Tibial nerve (tissue), 4 donors: ENCODE results near the gene C1QC. TPM values are rescaled to one million over a fixed set of nuclear protein-coding genes. Genes with fewer than 3 reads are reported as not detected.

Experiments used
- DNase-seq, 2 donors: peaks; one replicate each; pipeline ENCODE4 v3.0.0-alpha.2; 2019; ENCODE audit warnings: low spot score in 2 of 2
- H3K27ac ChIP-seq, 4 donors: fragments of 200-600 bp; sonication (generic) in 3 of 4; one replicate each; pipeline ENCODE4 v1.5.1; 2017 to 2019; ENCODE audit warnings: mild to moderate bottlenecking in 1 of 4
- H3K27me3 ChIP-seq, 2 donors: fragments of 200-600 bp; sonication (generic) in 1 of 2; one replicate each; pipeline versions ENCODE4 v1.5.1 to v1.6.0; 2017 to 2019
- H3K36me3 ChIP-seq, 3 donors: fragments of 200-600 bp; sonication (generic); one replicate each; pipeline ENCODE4 v1.5.1; 2018 to 2019
- H3K4me1 ChIP-seq, 4 donors: fragments of 200-600 bp; sonication (generic) in 3 of 4; one replicate each; pipeline ENCODE4 v1.5.1; 2017 to 2019
- H3K4me3 ChIP-seq, 4 donors: fragments of 200-600 bp; sonication (generic) in 3 of 4; one replicate each; pipeline ENCODE4 v1.5.1; 2017 to 2019; ENCODE audit warnings: mild to moderate bottlenecking in 1 of 4, moderate library complexity in 1 of 4
- H3K9me3 ChIP-seq, 4 donors: fragments of 200-600 bp; sonication (generic) in 3 of 4; one replicate each; pipeline ENCODE4 v1.5.1; 2017 to 2019
- EP300 ChIP-seq, 2 donors: sonication (generic); formaldehyde crosslinking; IDR thresholded peaks; one replicate each; pipeline ENCODE4 v1.6.1; 2017; ENCODE audit warnings: antibody characterized with exemption in 2 of 2, mild to moderate bottlenecking in 1 of 2
- POLR2A ChIP-seq, 2 donors: fragments of 450-650 bp; IDR thresholded peaks; one replicate each; pipeline ENCODE4 v1.6.1; 2017; ENCODE audit warnings: antibody characterized with exemption in 2 of 2, mild to moderate bottlenecking in 2 of 2, moderate library complexity in 2 of 2
- WGBS, 2 donors: methylation state at CpG; one replicate each; pipeline ENCODE4 v1.1.5; 2018; 5-methylcytosine and 5-hydroxymethylcytosine counted together
- total RNA-seq, 4 donors: library from RNA; depleted of rRNA; stranded (reverse); fragments of >200 nt; gene quantifications; one replicate each; pipeline ENCODE4 v1.1.0, GENCODE V29; 2016
- TF ChIP-seq, protein P1 (sequence below), 5 experiments: fragments of 200-600 bp in 3 of 5; fragments of 450-650 bp in 2 of 5; sonication (generic) in 3 of 5; IDR thresholded peaks; one replicate each; pipeline ENCODE4 v1.5.1; 2016 to 2019; ENCODE audit warnings: antibody characterized with exemption in 5 of 5, mild to moderate bottlenecking in 3 of 5, moderate library complexity in 2 of 5

The C1QC gene
- total RNA-seq, 4 donors from 2014 or later: 130 to 315 (median 188) TPM

DNA sequence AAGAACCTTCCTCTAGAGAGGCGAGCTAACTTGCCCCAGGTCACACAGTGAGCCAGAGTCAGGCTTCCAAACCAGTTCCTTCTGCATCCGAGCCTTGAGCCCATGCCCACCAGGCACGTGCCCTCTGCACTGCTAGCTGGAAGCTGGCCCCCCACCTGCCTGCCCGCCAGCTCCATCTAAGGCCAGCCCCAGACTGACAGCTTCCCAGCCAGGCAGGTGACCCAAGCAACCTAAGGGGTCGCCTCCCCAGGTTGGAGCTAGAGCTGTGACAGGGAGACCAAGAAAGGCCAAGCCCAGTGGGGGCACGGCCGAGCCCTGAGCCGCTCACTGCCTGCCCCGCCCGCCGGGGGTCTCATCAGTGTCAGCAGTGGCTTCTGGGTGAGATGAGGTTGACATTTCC, 26.9 kb upstream of the C1QC start:
- TF ChIP-seq POLR2A (IDR thresholded peaks at IDR 0.05) (no peak), EP300 (IDR thresholded peaks at IDR 0.05) (no peak)
- TF ChIP-seq, protein P1, sequence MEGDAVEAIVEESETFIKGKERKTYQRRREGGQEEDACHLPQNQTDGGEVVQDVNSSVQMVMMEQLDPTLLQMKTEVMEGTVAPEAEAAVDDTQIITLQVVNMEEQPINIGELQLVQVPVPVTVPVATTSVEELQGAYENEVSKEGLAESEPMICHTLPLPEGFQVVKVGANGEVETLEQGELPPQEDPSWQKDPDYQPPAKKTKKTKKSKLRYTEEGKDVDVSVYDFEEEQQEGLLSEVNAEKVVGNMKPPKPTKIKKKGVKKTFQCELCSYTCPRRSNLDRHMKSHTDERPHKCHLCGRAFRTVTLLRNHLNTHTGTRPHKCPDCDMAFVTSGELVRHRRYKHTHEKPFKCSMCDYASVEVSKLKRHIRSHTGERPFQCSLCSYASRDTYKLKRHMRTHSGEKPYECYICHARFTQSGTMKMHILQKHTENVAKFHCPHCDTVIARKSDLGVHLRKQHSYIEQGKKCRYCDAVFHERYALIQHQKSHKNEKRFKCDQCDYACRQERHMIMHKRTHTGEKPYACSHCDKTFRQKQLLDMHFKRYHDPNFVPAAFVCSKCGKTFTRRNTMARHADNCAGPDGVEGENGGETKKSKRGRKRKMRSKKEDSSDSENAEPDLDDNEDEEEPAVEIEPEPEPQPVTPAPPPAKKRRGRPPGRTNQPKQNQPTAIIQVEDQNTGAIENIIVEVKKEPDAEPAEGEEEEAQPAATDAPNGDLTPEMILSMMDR (IDR thresholded peaks at IDR 0.05): no peak
- 54 to 59% methylated on average over 10 of the region's 11 CpGs for WGBS, 2 donors
- H3K9me3 ChIP-seq: no peaks in the 10 kb centered on the region
- H3K36me3 ChIP-seq: no peaks in the 10 kb centered on the region
- no peak overlapping the region for H3K4me3 ChIP-seq
- DNase-seq: no peak
- H3K4me1 ChIP-seq: no peaks in the 10 kb centered on the region
- H3K27me3 ChIP-seq: peaks cover 0 to 93% of the 10 kb centered on the region in 2 donors
- no peak overlapping the region for H3K27ac ChIP-seq

DNA sequence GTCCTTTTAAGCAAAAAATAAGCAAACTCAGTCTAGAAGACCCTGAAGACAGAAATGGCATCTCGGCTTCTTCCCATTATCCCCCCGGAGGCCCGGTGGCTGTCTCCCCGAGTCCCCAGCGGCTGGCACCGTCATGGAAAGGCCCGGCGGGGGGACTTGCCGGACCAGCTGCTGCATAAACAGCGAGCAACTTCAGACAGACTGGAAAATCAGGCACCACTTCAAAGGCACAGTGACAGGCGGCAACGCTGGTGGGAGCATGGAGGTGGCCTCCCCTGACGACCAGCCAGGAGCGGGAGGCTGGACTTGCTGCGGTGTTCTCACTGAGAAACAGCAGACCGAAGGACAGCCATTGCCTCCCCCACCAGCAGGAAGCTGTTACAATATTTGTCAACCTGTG, 25.4 kb upstream of the C1QC start:
- 33 to 45% methylated on average over 15 to 16 of the region's 16 CpGs for WGBS, 2 donors
- H3K27me3 ChIP-seq: peaks cover 0 to 95% of the 10 kb centered on the region in 2 donors

DNA sequence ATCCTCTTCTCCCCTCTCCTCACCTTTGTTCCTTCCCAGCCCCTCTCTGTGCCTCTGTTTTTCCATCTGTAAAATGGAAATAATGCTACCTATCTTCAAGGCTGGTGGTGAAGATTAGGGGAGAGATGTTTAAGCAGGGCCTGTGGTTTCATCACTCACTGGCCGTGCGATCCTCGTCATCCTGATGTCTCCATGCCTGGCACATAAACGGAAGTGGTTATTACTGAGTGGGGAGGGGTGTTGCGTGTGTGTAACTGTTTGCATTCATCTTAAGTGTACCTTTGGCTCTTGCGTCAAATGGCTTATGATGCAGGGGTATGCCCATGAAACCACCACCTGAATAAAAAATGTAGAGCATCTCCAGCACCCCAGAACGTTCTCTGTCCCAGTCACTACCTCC, 24.2 kb upstream of the C1QC start:
- no peaks in the 10 kb centered on the region for H3K9me3 ChIP-seq
- TF ChIP-seq, protein P1 (IDR thresholded peaks at IDR 0.05): no peak
- TF ChIP-seq EP300 (IDR thresholded peaks at IDR 0.05): no peak
- no peak for TF ChIP-seq POLR2A (IDR thresholded peaks at IDR 0.05)
- no peaks in the 10 kb centered on the region for H3K4me1 ChIP-seq
- no peak overlapping the region for H3K27ac ChIP-seq
- peaks cover 0 to 96% of the 10 kb centered on the region in 2 donors for H3K27me3 ChIP-seq
- WGBS, 2 donors: 79 to 80% methylated on average over 7 of the region's 7 CpGs
- H3K4me3 ChIP-seq: no peak overlapping the region
- H3K36me3 ChIP-seq: no peaks in the 10 kb centered on the region
- no peak for DNase-seq

More for the DNA sequence above, 25.4 kb upstream of the C1QC start:
- H3K9me3 ChIP-seq: no peaks in the 10 kb centered on the region
- TF ChIP-seq POLR2A (IDR thresholded peaks at IDR 0.05): no peak
- TF ChIP-seq, protein P1 (IDR thresholded peaks at IDR 0.05): no peak
- no peak for TF ChIP-seq EP300 (IDR thresholded peaks at IDR 0.05)
- no peaks in the 10 kb centered on the region for H3K4me1 ChIP-seq
- H3K27ac ChIP-seq: no peak overlapping the region
- no peak overlapping the region for H3K4me3 ChIP-seq
- DNase-seq: no peak
- no peaks in the 10 kb centered on the region for H3K36me3 ChIP-seq

DNA sequence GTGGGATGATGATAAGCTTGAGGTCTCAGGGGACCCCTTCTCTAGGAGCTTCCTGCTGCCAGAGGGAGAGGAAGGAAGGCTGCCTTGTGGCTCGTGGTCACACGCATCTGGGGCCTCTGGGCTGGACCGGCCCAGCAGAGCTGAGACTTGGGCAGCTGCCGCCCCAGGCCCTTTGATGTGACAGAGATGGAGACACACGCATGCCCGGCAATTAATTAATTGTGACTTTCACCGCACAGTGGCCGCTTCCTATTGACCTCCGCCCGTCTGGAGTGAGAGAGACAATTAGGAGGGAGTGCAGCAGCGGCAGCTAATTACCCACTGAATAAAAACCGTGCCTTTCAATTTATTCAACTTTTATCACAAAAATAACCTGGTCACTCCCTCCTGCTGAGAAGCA, 23.6 kb upstream of the C1QC start:
- Histone ChIP-seq H3K36me3 (no peaks in the 10 kb centered on the region), H3K4me1 (no peaks in the 10 kb centered on the region), H3K27ac (no peak overlapping the region), H3K27me3 (peaks cover 0 to 95% of the 10 kb centered on the region in 2 donors), H3K4me3 (no peak overlapping the region), H3K9me3 (no peaks in the 10 kb centered on the region)
- 38 to 55% methylated on average over 12 of the region's 12 CpGs for WGBS, 2 donors
- TF ChIP-seq EP300 (IDR thresholded peaks at IDR 0.05) (no peak), POLR2A (IDR thresholded peaks at IDR 0.05) (no peak)
- TF ChIP-seq, protein P1 (IDR thresholded peaks at IDR 0.05): no peak
- DNase-seq: no peak

DNA sequence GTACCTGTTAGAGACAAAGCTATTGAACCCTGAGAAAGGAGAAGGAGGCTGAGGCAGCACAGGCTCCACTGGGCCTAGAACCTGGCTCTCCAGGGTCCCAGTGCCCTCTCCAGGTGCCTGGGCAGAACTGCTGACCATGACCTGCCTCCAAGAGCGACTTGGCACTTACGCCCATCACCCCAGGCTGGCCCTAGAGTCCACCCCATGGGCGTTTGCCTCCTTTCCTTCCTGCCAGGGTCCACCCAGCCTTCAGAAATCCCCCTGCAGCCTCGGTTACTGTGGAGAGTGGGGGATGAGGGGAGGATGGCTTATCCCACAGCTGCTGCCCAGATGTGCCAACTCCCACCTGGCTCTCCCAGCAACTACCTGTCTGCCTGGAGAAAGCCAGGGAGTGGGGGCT, 21.7 kb upstream of the C1QC start:
- no peak for DNase-seq
- Histone ChIP-seq H3K27ac (no peak overlapping the region), H3K27me3 (peaks cover 0 to 95% of the 10 kb centered on the region in 2 donors), H3K4me3 (no peak overlapping the region), H3K36me3 (no peaks in the 10 kb centered on the region), H3K4me1 (no peaks in the 10 kb centered on the region), H3K9me3 (no peaks in the 10 kb centered on the region)
- TF ChIP-seq, protein P1 (IDR thresholded peaks at IDR 0.05): no peak
- no peak for TF ChIP-seq EP300 (IDR thresholded peaks at IDR 0.05)
- TF ChIP-seq POLR2A (IDR thresholded peaks at IDR 0.05): no peak
- WGBS, 2 donors: 34 to 58% methylated on average over 4 of the region's 4 CpGs
